Mucosa of stomach (tissue), 1 donor: ENCODE measurements around the gene GGT5.
"Not testable (repeated sequence)": the region's sequence is repeated elsewhere in the genome, so short reads cannot be mapped to it uniquely, and the experiment has no call there.

ENCODE experiments used
- H3K27me3 ChIP-seq: one replicate; pipeline ENCODE4 v1.7.0; 2013; ENCODE audit warnings: mild to moderate bottlenecking, low read length; ENCODE audit not compliant: control insufficient read depth, insufficient read depth
- H3K36me3 ChIP-seq: one replicate; pipeline ENCODE4 v1.7.0; 2013; ENCODE audit warnings: low read length; ENCODE audit not compliant: control insufficient read depth, insufficient read depth
- H3K4me1 ChIP-seq: one replicate; pipeline ENCODE4 v1.7.0; 2013; ENCODE audit warnings: mild to moderate bottlenecking, low read length; ENCODE audit not compliant: control insufficient read depth, insufficient read depth
- H3K4me3 ChIP-seq: one replicate; pipeline ENCODE4 v1.7.0; 2013; ENCODE audit warnings: low read length
- H3K9ac ChIP-seq: one replicate; pipeline ENCODE4 v1.7.0; 2013; ENCODE audit warnings: mild to moderate bottlenecking, low read length, moderate library complexity
- H3K9me3 ChIP-seq: one replicate; pipeline ENCODE4 v1.7.0; 2013; ENCODE audit warnings: mild to moderate bottlenecking, low read length, moderate library complexity; ENCODE audit not compliant: control insufficient read depth
- donor health status: Pancreatic carcinoma.

The GGT5 gene

GRCh38 chr22:24207264-24208011 is 37.4 kb downstream of the GGT5 start:
- Histone ChIP-seq H3K9ac (peak overlapping the region; percentile 42), H3K4me1 (peaks cover 14% of the 10 kb centered on the region), H3K4me3 (no peak overlapping the region), H3K27me3 (no peaks in the 10 kb centered on the region), H3K9me3 (no peaks in the 10 kb centered on the region), H3K36me3 (no peaks in the 10 kb centered on the region)

GRCh38 chr22:24206460-24207263 is 38.2 kb downstream of the GGT5 start:
- peaks cover 14% of the 10 kb centered on the region for H3K4me1 ChIP-seq
- not testable (repeated sequence) for H3K9ac ChIP-seq, H3K27me3 ChIP-seq, H3K36me3 ChIP-seq, H3K9me3 ChIP-seq, H3K4me3 ChIP-seq

- Histone ChIP-seq H3K36me3 (no peaks in the 10 kb centered on the region), H3K9me3 (no peaks in the 10 kb centered on the region), H3K27me3 (no peaks in the 10 kb centered on the region), H3K4me3 (no peak overlapping the region), H3K4me1 (peaks cover 14% of the 10 kb centered on the region), H3K9ac (no peak overlapping the region)
Measured at GRCh38 chr22:24205438-24206195, 39.3 kb downstream of the GGT5 start.

- H3K9ac ChIP-seq, H3K36me3 ChIP-seq, H3K9me3 ChIP-seq, H3K27me3 ChIP-seq, H3K4me3 ChIP-seq: not testable (repeated sequence)
- peaks cover 14% of the 10 kb centered on the region for H3K4me1 ChIP-seq
Measured at GRCh38 chr22:24203856-24204255, 41.0 kb downstream of the GGT5 start.

GRCh38 chr22:24201681-24202614 is 42.9 kb downstream of the GGT5 start:
- Histone ChIP-seq H3K4me3 (no peak overlapping the region), H3K9me3 (no peaks in the 10 kb centered on the region), H3K4me1 (peaks cover 18% of the 10 kb centered on the region), H3K9ac (no peak overlapping the region), H3K27me3 (no peaks in the 10 kb centered on the region), H3K36me3 (no peaks in the 10 kb centered on the region)

- peaks cover 24% of the 10 kb centered on the region for H3K4me1 ChIP-seq
- no peak overlapping the region for H3K9ac ChIP-seq
- H3K36me3 ChIP-seq: no peaks in the 10 kb centered on the region
- H3K9me3 ChIP-seq: no peaks in the 10 kb centered on the region
- H3K27me3 ChIP-seq: no peaks in the 10 kb centered on the region
- H3K4me3 ChIP-seq: no peak overlapping the region
Measured at GRCh38 chr22:24200619-24201212, 44.2 kb downstream of the GGT5 start.

GRCh38 chr22:24198682-24199052 is 46.2 kb downstream of the GGT5 start:
- peaks cover 28% of the 10 kb centered on the region for H3K4me1 ChIP-seq
- no peak overlapping the region for H3K4me3 ChIP-seq
- no peaks in the 10 kb centered on the region for H3K9me3 ChIP-seq
- H3K27me3 ChIP-seq: no peaks in the 10 kb centered on the region
- no peak overlapping the region for H3K9ac ChIP-seq
- no peaks in the 10 kb centered on the region for H3K36me3 ChIP-seq

- Histone ChIP-seq H3K4me1 (peaks cover 31% of the 10 kb centered on the region), H3K4me3 (no peak overlapping the region), H3K36me3 (no peaks in the 10 kb centered on the region), H3K9ac (no peak overlapping the region), H3K9me3 (no peaks in the 10 kb centered on the region), H3K27me3 (no peaks in the 10 kb centered on the region)
Measured at GRCh38 chr22:24191893-24192292, 53.0 kb downstream of the GGT5 start.

- Histone ChIP-seq H3K36me3 (no peaks in the 10 kb centered on the region), H3K9me3 (no peaks in the 10 kb centered on the region), H3K9ac (no peak overlapping the region), H3K27me3 (no peaks in the 10 kb centered on the region), H3K4me1 (peaks cover 28% of the 10 kb centered on the region), H3K4me3 (no peak overlapping the region)
Measured at GRCh38 chr22:24191381-24191841, 53.5 kb downstream of the GGT5 start.

GRCh38 chr22:24190596-24191208 is 54.2 kb downstream of the GGT5 start:
- Histone ChIP-seq H3K9ac (no peak overlapping the region), H3K27me3 (no peaks in the 10 kb centered on the region), H3K4me1 (peaks cover 21% of the 10 kb centered on the region), H3K4me3 (no peak overlapping the region), H3K9me3 (no peaks in the 10 kb centered on the region), H3K36me3 (no peaks in the 10 kb centered on the region)

- Histone ChIP-seq H3K9me3 (no peaks in the 10 kb centered on the region), H3K9ac (no peak overlapping the region), H3K4me3 (no peak overlapping the region), H3K27me3 (no peaks in the 10 kb centered on the region), H3K36me3 (no peaks in the 10 kb centered on the region), H3K4me1 (peaks cover 17% of the 10 kb centered on the region)
Measured at GRCh38 chr22:24190159-24190540, 54.7 kb downstream of the GGT5 start.
